H9 (cell line): ENCODE data around the gene SMAD3. TPM values are rescaled to one million over a fixed set of nuclear protein-coding genes. Genes with fewer than 3 reads are reported as not detected.

ENCODE experiments used
- DNase-seq: peaks from one replicate; pipeline ENCODE4 v3.0.0-alpha.2; 2017
- H2AFZ ChIP-seq: one replicate; pipeline ENCODE4 v1.6.1; 2013; ENCODE audit warnings: mild to moderate bottlenecking, low read length, control low read depth, moderate library complexity
- H2AK5ac ChIP-seq: 2 replicates; pipeline ENCODE4 v1.6.1; 2013; ENCODE audit warnings: low read length, control low read depth, mixed read lengths; ENCODE audit not compliant: insufficient read length
- H2BK120ac ChIP-seq: one replicate; pipeline ENCODE4 v1.6.1; 2013; ENCODE audit warnings: low read depth, mild to moderate bottlenecking, low read length, control low read depth, inconsistent platforms; ENCODE audit not compliant: poor library complexity, severe bottlenecking
- H2BK12ac ChIP-seq: 2 replicates; pipeline ENCODE4 v1.6.1; 2013; ENCODE audit warnings: low read length, control low read depth, mixed read lengths, low read depth; ENCODE audit not compliant: insufficient read length
- H2BK15ac ChIP-seq: 2 replicates; pipeline ENCODE4 v1.6.1; 2013; ENCODE audit warnings: low read depth, low read length, control low read depth
- H2BK20ac ChIP-seq: one replicate; pipeline ENCODE4 v1.6.1; 2013; ENCODE audit warnings: low read depth, mild to moderate bottlenecking, low read length, control low read depth, inconsistent platforms; ENCODE audit not compliant: poor library complexity, severe bottlenecking
- H2BK5ac ChIP-seq: 2 replicates; pipeline ENCODE4 v1.6.1; 2013; ENCODE audit warnings: low read length, control low read depth, mixed read lengths; ENCODE audit not compliant: insufficient read length
- H3K14ac ChIP-seq: 2 replicates; pipeline ENCODE4 v1.6.1; 2013; ENCODE audit warnings: low read length, control low read depth; ENCODE audit not compliant: insufficient read depth
- H3K18ac ChIP-seq: 2 replicates; pipeline ENCODE4 v1.6.1; 2013; ENCODE audit warnings: low read depth, mild to moderate bottlenecking, mixed read lengths, low read length, control low read depth; ENCODE audit not compliant: insufficient read length
- H3K23ac ChIP-seq: 2 replicates; pipeline ENCODE4 v1.6.1; 2013; ENCODE audit warnings: low read length, control low read depth, mixed read lengths, low read depth; ENCODE audit not compliant: insufficient read length
- H3K23me2 ChIP-seq: 2 replicates; pipeline ENCODE4 v1.6.1; 2013; ENCODE audit warnings: low read depth, mild to moderate bottlenecking, mixed read lengths, low read length, control low read depth; ENCODE audit not compliant: insufficient read length, poor library complexity, severe bottlenecking
- H3K27ac ChIP-seq: 2 replicates; pipeline ENCODE4 v1.5.1; 2013; ENCODE audit warnings: low read length, control low read depth, mixed read lengths, low read depth; ENCODE audit not compliant: insufficient read length
- H3K27me3 ChIP-seq: 2 replicates; pipeline ENCODE4 v1.6.1; 2013; ENCODE audit warnings: low read length, control low read depth, inconsistent platforms; ENCODE audit not compliant: insufficient read depth
- H3K4ac ChIP-seq: 2 replicates; pipeline ENCODE4 v1.6.1; 2013; ENCODE audit warnings: low read depth, mild to moderate bottlenecking, control low read depth, inconsistent platforms, low read length, moderate library complexity
- H3K4me1 ChIP-seq: 2 replicates; pipeline ENCODE4 v1.6.1; 2013; ENCODE audit warnings: low read length, control low read depth, inconsistent platforms; ENCODE audit not compliant: insufficient read depth
- H3K4me2 ChIP-seq: 2 replicates; pipeline ENCODE4 v1.6.1; 2013; ENCODE audit warnings: low read length, control low read depth, mixed read lengths; ENCODE audit not compliant: insufficient read length, insufficient read depth
- H3K56ac ChIP-seq: 2 replicates; pipeline ENCODE4 v1.6.1; 2013; ENCODE audit warnings: low read depth, mild to moderate bottlenecking, mixed read lengths, low read length, control low read depth; ENCODE audit not compliant: insufficient read length
- H3K79me1 ChIP-seq: 2 replicates; pipeline ENCODE4 v1.6.1; 2013; ENCODE audit warnings: low read depth, mild to moderate bottlenecking, moderate library complexity, low read length, control low read depth, inconsistent platforms; ENCODE audit not compliant: insufficient read depth, poor library complexity, severe bottlenecking
- H3K79me2 ChIP-seq: 2 replicates; pipeline ENCODE4 v1.6.1; 2013; ENCODE audit warnings: low read length, control low read depth, inconsistent platforms; ENCODE audit not compliant: insufficient read depth
- H3K9ac ChIP-seq: 2 replicates; pipeline ENCODE4 v1.6.1; 2013; ENCODE audit warnings: low read length, control low read depth, mixed read lengths; ENCODE audit not compliant: insufficient read length; ENCODE audit errors: extremely low read depth
- H3K9me3 ChIP-seq: one replicate; pipeline ENCODE4 v1.6.1; 2013; ENCODE audit warnings: low read depth, low read length, inconsistent platforms; ENCODE audit not compliant: control insufficient read depth
- H3T11ph ChIP-seq: one replicate; pipeline ENCODE4 v1.6.1; 2013; ENCODE audit warnings: mild to moderate bottlenecking, low read length, control low read depth, inconsistent platforms
- H4K20me1 ChIP-seq: one replicate; pipeline ENCODE4 v1.6.1; 2013; ENCODE audit not compliant: control insufficient read depth, insufficient read length, insufficient read depth
- H4K5ac ChIP-seq: 2 replicates; pipeline ENCODE4 v1.6.1; 2013; ENCODE audit warnings: low read depth, mild to moderate bottlenecking, mixed read lengths, low read length, control low read depth; ENCODE audit not compliant: insufficient read length
- H4K8ac ChIP-seq: replicated peaks from 2 replicates; pipeline ENCODE4 v1.6.1; 2013; ENCODE audit warnings: low read length, control low read depth, mixed read lengths, low read depth; ENCODE audit not compliant: insufficient read length
- H4K91ac ChIP-seq: 2 replicates; pipeline ENCODE4 v1.6.1; 2013; ENCODE audit warnings: low read depth, mild to moderate bottlenecking, moderate library complexity, mixed read lengths, low read length, control low read depth; ENCODE audit not compliant: insufficient read length
- H3K27ac Mint-ChIP-seq, 3 experiments: 2 replicates in 2 of 3; 3 replicates in 1 of 3; pipeline ENCODE4 v1.8.0; 2020 to 2021; ENCODE audit warnings: mixed read lengths in 3 of 3, mild to moderate bottlenecking in 1 of 3, moderate library complexity in 1 of 3
- H3K27me3 Mint-ChIP-seq: 2 replicates; pipeline ENCODE4 v1.8.0; 2021; ENCODE audit warnings: low read depth, mild to moderate bottlenecking, moderate library complexity, mixed read lengths
- H3K36me3 Mint-ChIP-seq, 3 experiments: 2 replicates in 2 of 3; 3 replicates in 1 of 3; pipeline ENCODE4 v1.8.0; 2020 to 2021; ENCODE audit warnings: low read depth in 3 of 3, mixed read lengths in 3 of 3; ENCODE audit not compliant: insufficient read depth in 1 of 3
- H3K4me1 Mint-ChIP-seq, 2 experiments: 2 replicates each; pipeline ENCODE4 v1.8.0; 2020; ENCODE audit warnings: mixed read lengths in 2 of 2
- H3K4me3 Mint-ChIP-seq, 2 experiments: 2 replicates in 1 of 2; 3 replicates in 1 of 2; pipeline ENCODE4 v1.8.0; 2020 to 2021; ENCODE audit warnings: mild to moderate bottlenecking in 2 of 2, mixed read lengths in 2 of 2, moderate library complexity in 1 of 2
- H3K9me3 Mint-ChIP-seq, 2 experiments: 2 replicates in 1 of 2; 3 replicates in 1 of 2; pipeline ENCODE4 v1.8.0; 2020; ENCODE audit warnings: mild to moderate bottlenecking in 2 of 2, mixed read lengths in 2 of 2, moderate library complexity in 1 of 2
- CTCF ChIP-seq: fragments of 200-600 bp; sonication (generic); conservative IDR thresholded peaks from 3 replicates; pipeline ENCODE4 v1.8.0; 2021; ENCODE audit warnings: antibody characterized with exemption, mild to moderate bottlenecking
- WGBS: extraction: QIAGEN DNeasy Blood & Tissue Kit; methylation state at CpG from one replicate; pipeline ENCODE4 v1.1.7; 2013; ENCODE audit warnings: missing lambda C conversion rate, low lambda C conversion rate, mixed read lengths; ENCODE audit not compliant: insufficient read length; ENCODE audit errors: extremely low coverage; 5-methylcytosine and 5-hydroxymethylcytosine counted together
- total RNA-seq: library from RNA; stranded (reverse); gene quantifications from 2 replicates; pipeline ENCODE4 v1.2.1, GENCODE V29; 2021

The SMAD3 gene
- total RNA-seq, 1 experiment from 2014 or later: 26.7 TPM

- Histone ChIP-seq H4K20me1 (no peaks in the 10 kb centered on the region), H3K79me1 (no peaks in the 10 kb centered on the region), H2BK5ac (no peak overlapping the region), H3K79me2 (no peaks in the 10 kb centered on the region), H3K4ac (no peak overlapping the region), H3K27ac (no peak overlapping the region), H3K9me3 (no peaks in the 10 kb centered on the region), H2BK15ac (no peak overlapping the region), H3K9ac (no peak overlapping the region), H3K23ac (no peak overlapping the region), H3K4me1 (no peaks in the 10 kb centered on the region; the same call in 1 of the 2 replicates), H4K8ac (no peak overlapping the region), H2BK12ac (no peak overlapping the region), H3K27me3 (no peaks in the 10 kb centered on the region), H3K14ac (no peak overlapping the region), H3K23me2 (no peaks in the 10 kb centered on the region), H3K4me2 (no peak overlapping the region), H2AFZ (no peak overlapping the region), H4K91ac (no peak overlapping the region), H4K5ac (no peak overlapping the region), H3K56ac (no peak overlapping the region), H2AK5ac (no peak overlapping the region), H2BK20ac (no peak overlapping the region), H3T11ph (no peak overlapping the region), H2BK120ac (no peak overlapping the region), H3K18ac (no peak overlapping the region)
- Mint-ChIP-seq H3K27ac (no peak overlapping the region), H3K36me3 (no peaks in the 10 kb centered on the region), H3K9me3 (no peaks in the 10 kb centered on the region), H3K4me1 (peaks cover 30% of the 10 kb centered on the region in 2 experiments), H3K27me3 (no peaks in the 10 kb centered on the region), H3K4me3 (no peak overlapping the region)
- DNase-seq: no peak
- TF ChIP-seq CTCF: no peak
- WGBS: no CpG with 5 or more reads among the region's 5 CpGs
Measured at GRCh38 chr15:67100124-67100791, 34.9 kb downstream of the SMAD3 start.
